ENCODE results near the gene PLPP3. TPM values are rescaled to one million over a fixed set of nuclear protein-coding genes. Genes with fewer than 3 reads are reported as not detected.

The PLPP3 gene
- total and polyA plus RNA-seq, 9 of the 15 experiments (the other 6 are each of a cell fraction or from before 2014, with no cell fraction given), result 0.07 to 0.54 (median 0.20) TPM

DNA sequence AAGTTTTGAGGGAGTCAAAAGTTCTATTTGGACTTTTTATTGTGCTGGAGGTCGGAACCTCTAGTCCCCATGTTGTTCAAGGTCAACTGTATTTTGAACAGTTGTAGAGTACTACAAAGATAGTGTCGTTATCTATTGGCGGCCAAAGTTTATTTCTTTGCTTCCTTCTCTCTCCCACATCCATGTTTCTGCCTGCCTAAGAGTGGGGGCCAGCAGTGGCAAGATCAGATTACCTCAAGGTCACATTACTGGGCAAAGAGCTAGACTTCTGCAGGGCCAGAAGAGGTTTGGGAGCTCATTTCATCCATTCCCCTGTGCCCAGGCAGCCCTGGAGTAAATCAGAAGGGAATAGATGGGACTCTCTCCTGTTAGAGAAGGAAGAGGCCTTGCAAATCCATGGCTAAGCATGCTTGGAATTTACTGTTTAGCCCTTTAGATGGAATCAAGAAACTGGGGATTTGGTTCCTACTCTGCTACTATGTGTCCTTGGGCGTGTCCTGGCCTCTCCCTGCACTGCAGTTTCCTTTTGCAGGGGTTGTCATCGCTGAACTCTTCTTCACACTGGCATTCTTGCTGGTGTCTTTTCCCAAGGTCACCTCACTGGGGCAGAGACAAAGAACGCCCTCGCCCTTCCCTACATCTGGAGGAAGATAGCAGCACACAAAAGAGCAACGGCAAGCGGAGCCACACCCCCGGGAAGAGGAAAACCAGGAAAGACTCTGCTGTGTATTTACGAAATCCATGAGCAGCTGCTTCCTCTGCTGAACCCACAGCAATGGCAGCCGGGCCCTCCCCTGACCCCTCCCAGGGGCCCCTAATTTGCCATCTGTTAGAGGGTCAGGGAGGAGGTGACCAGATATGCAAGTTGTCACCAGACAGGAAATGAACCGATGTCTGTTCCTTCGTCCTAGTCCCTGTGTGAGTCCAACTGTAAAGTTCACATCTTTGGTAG, 73.3 kb downstream of the PLPP3 start (continued):
- TF ChIP-seq NFE2 (IDR thresholded peaks at IDR 0.05; ENCODE audit: low read depth) (no peak), NR2C1 (IDR thresholded peaks at IDR 0.05) (0 out of 2 replicates have a peak, but pooled peaks have one; percentile 20), NR2C1 (tag; IDR thresholded peaks at IDR 0.05) (no peak), CCNT2 (IDR thresholded peaks at IDR 0.05; ENCODE audit: borderline replicate concordance, extremely low read depth, insufficient read length, low read depth, low read length) (no peak), CBFA2T2 (conservative IDR thresholded peaks at IDR 0.05) (0 out of 2 replicates have a peak, but pooled peaks have one; percentile 12), ZNF408 (CRISPR knock-in tag; IDR thresholded peaks at IDR 0.05; ENCODE audit: low read depth) (no peak), ESRRA (IDR thresholded peaks at IDR 0.05; ENCODE audit: borderline replicate concordance, low read depth) (peak; percentile 94), ZKSCAN1 (IDR thresholded peaks at IDR 0.05; ENCODE audit: low read depth, low read length) (no peak), JUND (IDR thresholded peaks at IDR 0.05; ENCODE audit: borderline replicate concordance, low read depth, low read length) (no peak), JUND (tag; IDR thresholded peaks at IDR 0.05; ENCODE audit: borderline replicate concordance, low read depth, low read length) (no peak; the same call in 2 of the 3 replicates), ZNF175 (CRISPR knock-in tag; IDR thresholded peaks at IDR 0.05; ENCODE audit: low read depth) (peak; percentile 69)
- TF ChIP-seq, protein P1, sequence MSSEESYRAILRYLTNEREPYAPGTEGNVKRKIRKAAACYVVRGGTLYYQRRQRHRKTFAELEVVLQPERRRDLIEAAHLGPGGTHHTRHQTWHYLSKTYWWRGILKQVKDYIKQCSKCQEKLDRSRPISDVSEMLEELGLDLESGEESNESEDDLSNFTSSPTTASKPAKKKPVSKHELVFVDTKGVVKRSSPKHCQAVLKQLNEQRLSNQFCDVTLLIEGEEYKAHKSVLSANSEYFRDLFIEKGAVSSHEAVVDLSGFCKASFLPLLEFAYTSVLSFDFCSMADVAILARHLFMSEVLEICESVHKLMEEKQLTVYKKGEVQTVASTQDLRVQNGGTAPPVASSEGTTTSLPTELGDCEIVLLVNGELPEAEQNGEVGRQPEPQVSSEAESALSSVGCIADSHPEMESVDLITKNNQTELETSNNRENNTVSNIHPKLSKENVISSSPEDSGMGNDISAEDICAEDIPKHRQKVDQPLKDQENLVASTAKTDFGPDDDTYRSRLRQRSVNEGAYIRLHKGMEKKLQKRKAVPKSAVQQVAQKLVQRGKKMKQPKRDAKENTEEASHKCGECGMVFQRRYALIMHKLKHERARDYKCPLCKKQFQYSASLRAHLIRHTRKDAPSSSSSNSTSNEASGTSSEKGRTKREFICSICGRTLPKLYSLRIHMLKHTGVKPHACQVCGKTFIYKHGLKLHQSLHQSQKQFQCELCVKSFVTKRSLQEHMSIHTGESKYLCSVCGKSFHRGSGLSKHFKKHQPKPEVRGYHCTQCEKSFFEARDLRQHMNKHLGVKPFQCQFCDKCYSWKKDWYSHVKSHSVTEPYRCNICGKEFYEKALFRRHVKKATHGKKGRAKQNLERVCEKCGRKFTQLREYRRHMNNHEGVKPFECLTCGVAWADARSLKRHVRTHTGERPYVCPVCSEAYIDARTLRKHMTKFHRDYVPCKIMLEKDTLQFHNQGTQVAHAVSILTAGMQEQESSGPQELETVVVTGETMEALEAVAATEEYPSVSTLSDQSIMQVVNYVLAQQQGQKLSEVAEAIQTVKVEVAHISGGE (CRISPR knock-in tag; IDR thresholded peaks at IDR 0.05), result 0 out of 6 replicates have a peak, but pooled peaks of 1 of the 3 experiments have one; percentile 13
- TF ChIP-seq, protein P2, sequence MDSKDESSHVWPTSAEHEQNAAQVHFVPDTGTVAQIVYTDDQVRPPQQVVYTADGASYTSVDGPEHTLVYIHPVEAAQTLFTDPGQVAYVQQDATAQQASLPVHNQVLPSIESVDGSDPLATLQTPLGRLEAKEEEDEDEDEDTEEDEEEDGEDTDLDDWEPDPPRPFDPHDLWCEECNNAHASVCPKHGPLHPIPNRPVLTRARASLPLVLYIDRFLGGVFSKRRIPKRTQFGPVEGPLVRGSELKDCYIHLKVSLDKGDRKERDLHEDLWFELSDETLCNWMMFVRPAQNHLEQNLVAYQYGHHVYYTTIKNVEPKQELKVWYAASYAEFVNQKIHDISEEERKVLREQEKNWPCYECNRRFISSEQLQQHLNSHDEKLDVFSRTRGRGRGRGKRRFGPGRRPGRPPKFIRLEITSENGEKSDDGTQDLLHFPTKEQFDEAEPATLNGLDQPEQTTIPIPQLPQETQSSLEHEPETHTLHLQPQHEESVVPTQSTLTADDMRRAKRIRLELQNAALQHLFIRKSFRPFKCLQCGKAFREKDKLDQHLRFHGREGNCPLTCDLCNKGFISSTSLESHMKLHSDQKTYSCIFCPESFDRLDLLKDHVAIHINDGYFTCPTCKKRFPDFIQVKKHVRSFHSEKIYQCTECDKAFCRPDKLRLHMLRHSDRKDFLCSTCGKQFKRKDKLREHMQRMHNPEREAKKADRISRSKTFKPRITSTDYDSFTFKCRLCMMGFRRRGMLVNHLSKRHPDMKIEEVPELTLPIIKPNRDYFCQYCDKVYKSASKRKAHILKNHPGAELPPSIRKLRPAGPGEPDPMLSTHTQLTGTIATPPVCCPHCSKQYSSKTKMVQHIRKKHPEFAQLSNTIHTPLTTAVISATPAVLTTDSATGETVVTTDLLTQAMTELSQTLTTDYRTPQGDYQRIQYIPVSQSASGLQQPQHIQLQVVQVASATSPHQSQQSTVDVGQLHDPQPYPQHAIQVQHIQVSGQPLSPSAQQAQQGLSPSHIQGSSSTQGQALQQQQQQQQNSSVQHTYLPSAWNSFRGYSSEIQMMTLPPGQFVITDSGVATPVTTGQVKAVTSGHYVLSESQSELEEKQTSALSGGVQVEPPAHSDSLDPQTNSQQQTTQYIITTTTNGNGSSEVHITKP (IDR thresholded peaks at IDR 0.05; ENCODE audit: partially characterized antibody), result no peak
- TF ChIP-seq, protein P3, sequence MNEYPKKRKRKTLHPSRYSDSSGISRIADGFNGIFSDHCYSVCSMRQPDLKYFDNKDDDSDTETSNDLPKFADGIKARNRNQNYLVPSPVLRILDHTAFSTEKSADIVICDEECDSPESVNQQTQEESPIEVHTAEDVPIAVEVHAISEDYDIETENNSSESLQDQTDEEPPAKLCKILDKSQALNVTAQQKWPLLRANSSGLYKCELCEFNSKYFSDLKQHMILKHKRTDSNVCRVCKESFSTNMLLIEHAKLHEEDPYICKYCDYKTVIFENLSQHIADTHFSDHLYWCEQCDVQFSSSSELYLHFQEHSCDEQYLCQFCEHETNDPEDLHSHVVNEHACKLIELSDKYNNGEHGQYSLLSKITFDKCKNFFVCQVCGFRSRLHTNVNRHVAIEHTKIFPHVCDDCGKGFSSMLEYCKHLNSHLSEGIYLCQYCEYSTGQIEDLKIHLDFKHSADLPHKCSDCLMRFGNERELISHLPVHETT (CRISPR knock-in tag; conservative IDR thresholded peaks at IDR 0.05 in 1 of 2, IDR thresholded peaks at IDR 0.05 in 1 of 2), result peak in 1 of 2 experiments; percentile 49; a peak in 1 of 4 replicates
